Suppressor macrophage treated with lipopolysaccharide for 1 hour (primary cell): ENCODE data around the gene NME1.
"Not testable (repeated sequence)": the region's sequence is repeated elsewhere in the genome, so short reads cannot be mapped to it uniquely, and the experiment has no call there.

ENCODE experiments used
- DNase-seq, 3 donors: peaks; one replicate each; pipeline ENCODE4 v3.0.0-alpha.2; 2020 to 2022

NME1 gene

GRCh38 chr17:51147650-51148049 lies 5.7 kb upstream of the NME1 start:
- DNase-seq = peak; percentile 58 to 94 (median 86)

DNA sequence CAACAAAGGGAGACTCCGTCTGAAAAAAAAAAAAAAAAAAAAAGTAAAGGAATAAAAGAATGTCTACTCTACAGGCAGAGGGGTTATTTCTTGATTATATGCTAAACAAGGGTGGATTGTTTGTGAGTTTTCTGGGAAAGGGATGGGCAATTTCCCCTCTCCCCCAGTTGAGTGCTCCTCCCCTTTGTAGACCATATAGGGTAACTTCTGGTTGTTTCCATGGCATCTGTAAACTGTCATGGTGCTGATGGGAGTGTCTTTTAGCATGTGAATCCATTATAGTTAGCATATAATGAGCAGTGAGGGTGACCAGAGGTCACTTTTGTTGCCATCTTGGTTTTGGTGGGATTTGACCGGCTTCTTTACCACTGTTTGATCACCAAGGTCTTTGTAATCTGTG lies 4.2 kb upstream of the NME1 start:
- peak in 1 of 3 donors; percentile 52 for DNase-seq

GRCh38 chr17:51150932-51151331 lies 2.4 kb upstream of the NME1 start:
- DNase-seq = no peak

GRCh38 chr17:51152766-51153209 lies 571 bp upstream of the NME1 start:
- peak; percentile 35 to 68 (median 55) for DNase-seq

DNA sequence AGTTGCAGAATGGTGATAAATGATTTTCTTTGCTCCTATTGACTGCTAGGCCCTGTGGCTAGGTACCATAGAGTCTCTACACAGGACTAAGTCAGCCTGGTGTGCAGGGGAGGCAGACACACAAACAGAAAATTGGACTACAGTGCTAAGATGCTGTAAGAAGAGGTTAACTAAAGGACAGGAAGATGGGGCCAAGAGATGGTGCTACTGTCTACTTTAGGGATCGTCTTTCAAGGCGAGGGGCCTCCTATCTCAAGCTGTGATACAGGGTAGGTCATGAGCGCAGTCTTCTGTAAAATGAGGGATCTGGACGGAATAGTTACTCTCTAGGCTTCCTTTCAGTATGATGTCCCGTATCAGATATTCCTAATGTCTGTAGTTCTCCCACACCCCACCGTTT lies 817 bp downstream of the NME1 start:
- DNase-seq = no peak

GRCh38 chr17:51155416-51155815 lies 2.1 kb downstream of the NME1 start:
- no peak for DNase-seq

GRCh38 chr17:51159604-51160003 lies 6.2 kb downstream of the NME1 start:
- no peak for DNase-seq

- no peak for DNase-seq
Observed at GRCh38 chr17:51161541-51161940, 8.2 kb downstream of the NME1 start.

- no peak for DNase-seq
Observed at GRCh38 chr17:51164911-51165679, 11.7 kb downstream of the NME1 start.

GRCh38 chr17:51165680-51166197 lies 12.4 kb downstream of the NME1 start:
- DNase-seq = no peak

- DNase-seq = peak; percentile 84 to 95 (median 91)
Observed at GRCh38 chr17:51166198-51166986, 13.0 kb downstream of the NME1 start, which contains the start of gene NME2. Gene NME2, plus strand, starts transcription at chr17:51166411. Its CDS starts 420 bp downstream, at chr17:51166831.

DNA sequence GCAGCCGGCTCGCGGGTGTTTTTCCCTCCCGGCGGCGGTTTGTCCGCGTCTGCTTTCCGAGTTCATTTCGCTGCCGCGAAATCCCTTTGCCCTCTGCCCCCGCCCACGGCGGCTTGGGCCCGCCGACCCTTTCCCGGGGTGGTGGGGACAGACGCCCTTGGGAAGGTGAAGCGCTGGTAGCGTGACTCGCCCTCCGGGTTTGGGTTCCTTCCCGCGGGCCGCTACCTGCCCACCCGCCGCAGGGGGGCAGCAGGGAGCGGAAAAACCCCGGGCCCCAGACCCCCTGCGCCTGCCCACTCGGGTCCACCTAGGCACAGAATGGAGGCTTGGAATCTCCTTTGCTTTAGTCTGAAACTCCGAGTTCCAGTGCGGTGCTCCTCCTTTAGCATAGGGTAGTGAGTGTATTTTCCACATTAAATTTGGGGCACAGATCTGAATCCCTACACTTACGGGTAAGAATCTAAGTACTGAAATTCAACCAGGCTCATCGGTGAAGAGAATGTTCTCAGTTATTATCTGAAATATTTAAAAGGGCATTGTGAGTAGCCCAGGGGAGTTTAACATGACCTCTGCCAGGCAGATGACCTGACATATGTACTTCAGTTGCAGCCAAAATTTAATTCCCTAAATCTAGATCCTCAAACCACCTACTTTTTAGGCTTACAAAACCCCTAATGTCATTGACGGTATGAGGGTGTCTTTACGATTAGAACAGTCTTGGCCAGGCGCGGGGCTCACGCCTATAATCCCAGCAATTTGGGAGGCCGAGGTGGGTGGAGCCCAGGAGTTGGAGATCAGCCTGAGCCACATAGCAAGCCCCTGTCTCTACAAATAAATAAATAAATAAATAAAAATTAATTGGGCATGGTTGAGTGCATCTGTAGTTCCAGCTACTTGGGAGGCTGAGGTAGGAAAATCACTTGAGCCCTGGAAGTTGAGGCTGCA lies 13.9 kb downstream of the NME1 start:
- DNase-seq = peak; percentile 53 to 76 (median 63)

DNA sequence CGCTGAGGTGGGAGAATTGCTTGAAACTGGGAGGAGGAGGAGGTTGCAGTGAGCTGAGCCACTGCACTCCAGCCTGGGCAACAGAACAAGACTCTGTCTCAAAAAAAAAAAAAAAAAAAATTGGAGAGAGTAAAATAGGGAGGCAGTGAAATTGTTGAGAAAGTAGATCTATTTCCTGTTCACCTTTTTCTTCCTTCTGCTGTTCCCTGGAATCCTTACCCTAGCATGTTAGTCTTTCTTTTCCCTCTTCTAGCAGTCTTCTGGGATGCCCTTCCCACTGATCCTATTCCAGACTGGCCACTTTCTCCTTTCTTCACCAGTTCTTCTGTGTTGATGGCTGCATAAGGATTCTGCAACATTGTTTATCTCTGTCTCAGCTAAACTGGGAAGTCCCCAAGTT lies 16.0 kb downstream of the NME1 start:
- DNase-seq = no peak

GRCh38 chr17:51170736-51171135 lies 17.4 kb downstream of the NME1 start:
- DNase-seq = no peak

GRCh38 chr17:51172030-51172429 lies 18.7 kb downstream of the NME1 start:
- DNase-seq = not testable (repeated sequence)

- no peak for DNase-seq
Observed at GRCh38 chr17:51180486-51180885, 27.1 kb downstream of the NME1 start.

DNA sequence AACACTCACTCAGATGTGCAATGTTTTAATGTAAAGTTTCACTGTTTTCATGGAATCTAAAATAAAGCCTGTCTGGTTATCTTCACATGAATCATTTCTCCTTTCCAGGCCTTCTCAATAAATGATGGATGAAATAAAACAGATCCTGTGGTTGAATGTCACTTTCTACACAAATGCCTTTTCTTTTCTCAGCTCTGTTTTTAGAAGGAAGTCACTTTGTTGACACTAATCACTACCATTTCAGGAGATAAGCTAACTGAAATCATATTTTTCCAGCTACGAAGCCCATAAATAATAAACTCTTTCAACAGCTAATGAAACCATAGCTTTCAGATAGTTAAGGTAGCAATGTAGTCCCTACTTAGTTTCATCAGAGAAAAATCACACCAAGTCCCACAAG lies 30.8 kb downstream of the NME1 start:
- no peak for DNase-seq

GRCh38 chr17:51185763-51186332 lies 32.5 kb downstream of the NME1 start:
- DNase-seq = no peak

- DNase-seq = no peak
Observed at GRCh38 chr17:51188271-51188833, 35.0 kb downstream of the NME1 start.

- DNase-seq = no peak
Observed at GRCh38 chr17:51189162-51189561, 35.8 kb downstream of the NME1 start.

- no peak for DNase-seq
Observed at GRCh38 chr17:51189628-51190027, 36.3 kb downstream of the NME1 start.

GRCh38 chr17:51191895-51192294 lies 38.5 kb downstream of the NME1 start:
- DNase-seq = no peak
